ENCODE measurements around the gene DEAF1.
"Not testable (repeated sequence)": the region's sequence is repeated elsewhere in the genome, so short reads cannot be mapped to it uniquely, and the experiment has no call there.

The DEAF1 gene

GRCh38 chr11:694563-695287 lies at the start of gene DEAF1:
DEAF1 (minus strand) TSS chr11:695222; CDS start chr11:695047, 175 bp downstream.
- peak; percentile 98 for FAIRE-seq

- FAIRE-seq = no peak
Measured at GRCh38 chr11:742571-743201, 47.7 kb upstream of the DEAF1 start.

- no peak for FAIRE-seq
Measured at GRCh38 chr11:742156-742546, 47.1 kb upstream of the DEAF1 start.

GRCh38 chr11:737899-738298 lies 42.9 kb upstream of the DEAF1 start:
- not testable (repeated sequence) for FAIRE-seq

- FAIRE-seq = no peak
Measured at GRCh38 chr11:737366-737765, 42.3 kb upstream of the DEAF1 start.

GRCh38 chr11:734541-734940 lies 39.5 kb upstream of the DEAF1 start:
- FAIRE-seq = not testable (repeated sequence)

- FAIRE-seq = no peak
Measured at GRCh38 chr11:733072-733471, 38.0 kb upstream of the DEAF1 start.

DNA sequence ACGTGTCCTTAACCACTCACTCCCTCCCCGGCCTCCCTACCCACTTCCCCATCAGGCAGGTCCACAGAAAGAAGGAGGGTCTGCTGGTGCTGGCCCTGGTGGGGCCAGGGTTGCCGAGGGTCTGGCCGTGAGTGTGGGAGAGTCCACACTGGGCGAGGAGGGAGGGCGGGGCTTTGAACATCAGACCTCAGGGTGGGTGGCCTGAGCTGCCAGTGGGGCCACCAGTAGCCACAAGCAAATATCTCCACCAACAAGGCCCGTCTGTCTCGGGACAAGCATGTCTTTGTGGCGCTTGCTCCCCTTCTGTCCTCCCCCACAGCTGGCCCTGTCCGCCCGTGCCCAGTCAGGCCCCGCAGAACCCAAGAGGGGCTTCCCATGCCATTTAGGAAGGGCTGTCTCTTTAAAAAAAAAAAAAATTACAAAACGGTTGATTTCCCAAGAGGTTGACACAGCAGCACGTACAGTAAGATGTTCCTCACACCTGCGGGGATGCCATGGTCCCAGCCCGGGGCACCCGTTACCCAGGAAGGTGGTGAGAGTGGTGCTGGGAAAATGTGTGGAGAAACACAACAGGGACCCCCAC lies 34.6 kb upstream of the DEAF1 start:
- FAIRE-seq = no peak

DNA sequence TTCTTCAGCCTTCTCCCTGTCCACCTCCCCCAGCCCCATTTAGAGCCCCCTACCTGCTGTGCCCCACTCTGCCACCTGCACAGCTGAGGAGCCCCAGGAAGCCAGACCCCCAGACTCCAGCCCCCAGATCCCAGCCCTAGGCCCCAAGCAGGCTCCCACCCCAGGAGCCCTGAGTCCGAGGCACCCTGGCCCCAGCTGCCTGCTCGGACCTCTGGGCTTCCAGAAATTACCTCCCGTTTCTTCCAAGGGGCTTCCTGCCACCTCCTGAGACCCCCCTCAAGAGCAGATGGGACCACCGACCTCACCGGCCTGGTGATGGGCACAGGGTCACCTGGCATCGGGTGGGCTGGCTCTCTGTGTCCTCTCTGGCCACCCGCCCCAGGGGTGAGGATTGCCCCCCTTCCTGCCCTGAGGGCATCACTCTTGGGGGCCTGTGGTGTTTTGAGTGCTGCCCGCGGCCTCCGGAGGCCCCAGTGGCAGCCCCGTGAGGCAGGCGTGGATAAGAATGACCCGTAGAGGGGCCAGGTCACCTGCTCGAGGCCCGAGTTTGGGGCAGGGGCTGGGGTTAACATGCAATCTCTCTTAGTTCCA lies 34.0 kb upstream of the DEAF1 start:
- FAIRE-seq = no peak

DNA sequence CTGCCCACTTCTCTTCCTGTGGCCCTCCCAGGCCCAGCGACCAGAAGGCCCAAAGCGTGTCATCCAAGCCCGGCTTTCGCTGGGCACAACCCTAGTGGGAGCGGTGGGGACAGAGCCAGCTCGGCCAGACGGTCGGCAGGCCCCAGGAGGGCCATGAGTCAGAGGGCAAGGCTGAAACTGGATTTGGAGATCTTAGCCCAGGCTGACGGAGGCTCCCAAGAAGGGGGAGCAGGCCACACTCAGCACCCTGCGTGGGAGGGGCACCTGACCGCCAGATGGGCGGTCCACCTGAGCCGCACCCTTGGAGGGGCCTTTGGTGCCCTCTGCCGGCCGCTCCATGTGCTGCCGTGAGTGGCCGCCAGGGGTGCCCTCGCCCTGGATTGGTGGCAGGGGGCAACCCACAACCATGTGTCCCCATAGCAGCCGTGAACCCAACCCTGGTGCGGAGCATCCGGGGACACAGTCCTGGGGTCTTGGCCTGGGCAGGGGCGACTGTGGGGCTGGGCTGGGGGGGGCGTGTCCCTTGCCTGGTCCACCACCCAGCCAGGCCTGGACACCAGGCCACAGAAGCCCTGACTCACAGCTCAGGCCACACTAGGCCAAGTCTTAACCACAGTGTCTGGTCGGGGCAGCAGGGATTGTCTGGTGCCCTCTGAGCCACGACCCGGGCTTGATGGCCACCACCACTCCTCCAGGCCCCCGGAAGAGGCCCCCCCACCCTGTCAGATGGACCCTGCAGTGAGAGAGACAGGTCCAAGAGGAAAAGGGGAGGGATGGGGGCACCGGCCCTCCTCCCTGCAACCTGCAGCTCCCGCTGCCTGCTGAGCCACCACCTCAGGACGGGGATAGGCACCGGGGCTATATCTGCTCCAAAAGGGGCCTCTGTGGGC lies 33.1 kb upstream of the DEAF1 start:
- peak; percentile 49 for FAIRE-seq

- no peak for FAIRE-seq
Measured at GRCh38 chr11:727281-727701, 32.3 kb upstream of the DEAF1 start.

- FAIRE-seq = no peak
Measured at GRCh38 chr11:726278-727220, 31.5 kb upstream of the DEAF1 start.

GRCh38 chr11:725624-726202 lies 30.7 kb upstream of the DEAF1 start:
- no peak for FAIRE-seq

- FAIRE-seq = no peak
Measured at GRCh38 chr11:724778-725386, 29.9 kb upstream of the DEAF1 start.

DNA sequence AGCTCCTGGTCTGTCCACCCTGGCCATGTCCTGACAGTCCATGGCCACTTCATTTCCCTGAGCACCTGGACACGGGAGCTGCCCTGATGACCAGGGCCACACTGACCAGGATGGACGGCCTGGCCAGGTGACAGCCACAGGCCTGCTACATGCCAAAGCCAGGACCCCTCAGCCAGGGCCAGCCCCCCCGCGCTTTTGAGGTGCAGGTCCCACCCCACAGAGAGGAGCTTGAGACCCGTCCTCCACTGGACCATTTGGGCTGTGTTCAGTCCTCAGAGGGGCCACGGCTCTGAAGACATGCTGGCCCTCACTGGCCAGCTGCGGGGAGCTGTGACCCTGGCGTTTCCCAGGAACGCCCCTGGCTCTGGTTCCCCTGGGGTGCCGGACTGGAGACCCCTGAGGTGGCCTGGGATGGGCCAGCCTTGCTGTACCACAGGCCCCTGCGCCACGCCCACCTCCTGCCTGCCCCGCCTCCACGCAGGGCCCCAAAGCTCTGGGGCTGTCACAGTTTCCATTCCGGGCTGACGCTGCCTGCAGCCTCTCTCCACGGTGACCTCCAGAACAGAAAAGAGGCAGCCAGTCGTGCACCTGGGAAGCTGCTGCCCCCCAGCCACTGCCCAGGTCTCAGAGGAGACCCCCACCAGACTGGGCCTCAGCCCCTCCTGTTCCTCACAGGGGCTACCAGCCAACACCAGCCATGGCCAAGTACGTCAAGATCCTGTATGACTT lies 29.2 kb upstream of the DEAF1 start:
- no peak for FAIRE-seq

DNA sequence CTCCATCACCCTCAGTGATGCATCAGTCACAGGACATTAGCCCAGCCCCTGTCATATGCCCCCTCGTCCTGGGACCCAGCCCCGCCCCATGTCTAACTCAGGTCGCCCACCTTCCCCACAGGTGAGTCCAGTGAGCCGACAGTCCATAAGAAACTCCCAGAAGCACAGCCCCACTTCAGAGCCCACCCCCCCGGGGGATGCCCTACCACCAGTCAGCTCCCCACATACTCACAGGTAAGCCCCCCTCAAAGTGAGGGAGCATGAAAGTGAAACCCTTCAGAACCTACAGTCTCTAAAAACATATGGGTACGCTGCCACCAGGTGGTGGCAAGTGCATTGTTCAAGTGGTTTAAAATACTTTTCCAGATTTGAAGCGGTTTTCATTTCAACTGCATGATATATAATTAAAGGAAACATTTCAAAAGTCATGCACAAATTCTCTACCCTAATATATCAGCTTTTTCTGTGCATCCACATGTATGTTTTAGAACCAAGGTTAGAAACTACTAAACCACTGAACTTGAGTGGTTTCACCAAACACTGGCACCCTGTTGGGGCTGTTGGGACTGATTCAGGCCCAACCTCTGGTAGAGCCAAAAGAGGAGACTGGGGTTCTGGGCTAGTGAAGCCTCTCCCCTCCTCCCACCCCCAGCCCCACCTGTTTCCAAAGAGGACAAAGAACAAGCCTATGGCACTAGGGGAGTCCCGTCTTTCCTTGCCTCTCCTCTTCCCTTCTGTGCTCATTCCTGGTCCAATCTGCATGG lies 28.3 kb upstream of the DEAF1 start:
- FAIRE-seq = peak; percentile 93

DNA sequence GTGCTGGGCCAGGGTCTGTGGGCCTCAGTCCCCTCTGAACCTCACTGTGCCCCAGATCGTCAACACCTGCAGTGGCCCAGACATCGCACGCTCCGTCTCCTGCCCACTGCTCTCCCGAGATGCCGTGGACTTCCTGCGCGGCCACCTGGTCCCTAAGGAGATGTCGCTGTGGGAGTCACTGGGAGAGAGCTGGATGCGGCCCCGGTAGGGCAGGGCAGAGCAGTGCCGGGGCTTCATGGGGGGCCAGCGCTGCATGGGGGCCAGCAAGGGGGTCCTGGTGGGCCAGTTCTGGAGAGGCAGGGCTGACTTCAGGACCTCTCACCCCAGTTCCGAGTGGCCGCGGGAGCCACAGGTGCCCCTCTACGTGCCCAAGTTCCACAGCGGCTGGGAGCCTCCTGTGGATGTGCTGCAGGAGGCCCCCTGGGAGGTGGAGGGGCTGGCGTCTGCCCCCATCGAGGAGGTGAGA lies 27.4 kb upstream of the DEAF1 start:
- no peak for FAIRE-seq

DNA sequence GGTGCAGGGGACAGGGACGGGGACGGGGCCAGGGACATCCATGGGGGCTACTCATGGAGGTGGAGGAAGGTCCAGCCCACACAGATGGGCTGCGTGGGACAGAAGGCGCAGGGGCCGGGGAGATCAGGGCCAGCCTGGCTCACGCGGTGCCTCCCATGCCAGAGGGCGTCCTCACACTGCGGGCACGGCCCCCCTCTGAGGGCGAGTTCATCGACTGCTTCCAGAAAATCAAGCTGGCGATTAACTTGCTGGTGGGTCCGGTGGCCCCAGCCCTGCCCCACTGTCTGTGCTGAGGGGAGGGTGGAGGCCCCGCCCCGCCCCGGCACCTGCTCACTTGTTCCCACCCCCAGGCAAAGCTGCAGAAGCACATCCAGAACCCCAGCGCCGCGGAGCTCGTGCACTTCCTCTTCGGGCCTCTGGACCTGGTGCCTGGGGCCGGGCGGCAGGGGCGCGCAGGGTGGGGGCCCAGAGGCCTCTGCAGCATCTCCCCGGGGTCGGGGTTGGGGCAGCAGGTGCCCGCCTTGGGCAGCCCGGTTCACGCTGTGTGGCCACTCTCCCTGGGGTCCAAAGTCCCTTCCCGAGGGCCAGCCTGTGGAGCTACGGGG lies 26.8 kb upstream of the DEAF1 start:
- FAIRE-seq = no peak
